T-helper 22 cell (primary cell): ENCODE data around the gene ANGPTL8.

ENCODE experiments used
- DNase-seq: peaks from one replicate; pipeline ENCODE4 v3.0.0-alpha.2; 2020; ENCODE audit warnings: low read depth

ANGPTL8 gene

GRCh38 chr19:11203194-11204075, 36.0 kb upstream of the ANGPTL8 start:
- no peak for DNase-seq

- DNase-seq, result no peak
Observed at GRCh38 chr19:11204076-11204602, 35.3 kb upstream of the ANGPTL8 start.

- DNase-seq, result no peak
Observed at GRCh38 chr19:11204943-11205349, 34.5 kb upstream of the ANGPTL8 start.

- no peak for DNase-seq
Observed at GRCh38 chr19:11205939-11206570, 33.4 kb upstream of the ANGPTL8 start.

GRCh38 chr19:11208561-11209471, 30.6 kb upstream of the ANGPTL8 start:
- DNase-seq, result no peak

GRCh38 chr19:11209839-11210655, 29.4 kb upstream of the ANGPTL8 start:
- no peak for DNase-seq

GRCh38 chr19:11210656-11210928, 28.8 kb upstream of the ANGPTL8 start:
- DNase-seq, result no peak

GRCh38 chr19:11214387-11214786, 25.0 kb upstream of the ANGPTL8 start:
- no peak for DNase-seq

- DNase-seq, result no peak
Observed at GRCh38 chr19:11221082-11221598, 18.3 kb upstream of the ANGPTL8 start.

GRCh38 chr19:11223200-11223599, 16.2 kb upstream of the ANGPTL8 start:
- no peak for DNase-seq

- no peak for DNase-seq
Observed at GRCh38 chr19:11224429-11224828, 15.0 kb upstream of the ANGPTL8 start.

GRCh38 chr19:11225172-11225571, 14.2 kb upstream of the ANGPTL8 start:
- no peak for DNase-seq

- no peak for DNase-seq
Observed at GRCh38 chr19:11225815-11226214, 13.6 kb upstream of the ANGPTL8 start.

- no peak for DNase-seq
Observed at GRCh38 chr19:11226716-11227166, 12.7 kb upstream of the ANGPTL8 start.

GRCh38 chr19:11227195-11227886, 12.1 kb upstream of the ANGPTL8 start:
- no peak for DNase-seq

- no peak for DNase-seq
Observed at GRCh38 chr19:11230621-11231386, 8.6 kb upstream of the ANGPTL8 start.

GRCh38 chr19:11232555-11232954, 6.9 kb upstream of the ANGPTL8 start:
- no peak for DNase-seq

- DNase-seq, result no peak
Observed at GRCh38 chr19:11233073-11233472, 6.3 kb upstream of the ANGPTL8 start.

- DNase-seq, result no peak
Observed at GRCh38 chr19:11234486-11235075, 4.8 kb upstream of the ANGPTL8 start.
